ENCODE results near the gene XPNPEP2.
A peak's percentile ranks its signal among the peaks of the same experiment; 100 is the strongest.

XPNPEP2 gene

DNA sequence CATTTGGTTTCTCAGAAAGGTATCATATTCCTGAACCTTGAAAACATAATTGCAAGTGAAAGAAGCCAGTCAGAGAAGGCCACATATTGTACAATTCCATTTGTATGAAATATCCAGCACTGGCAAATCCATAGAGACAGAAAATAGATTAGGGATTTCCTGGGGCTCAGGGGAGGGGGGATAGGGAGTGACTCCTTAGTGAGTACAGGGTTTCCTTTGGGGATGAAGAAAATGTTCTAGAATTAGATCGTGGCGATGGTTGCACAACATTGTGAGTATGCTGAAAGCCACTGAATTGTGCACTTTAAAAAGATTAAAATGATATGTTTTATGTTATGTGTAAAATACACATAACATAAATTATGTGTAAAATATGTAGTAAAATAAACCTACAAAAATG, 10.3 kb downstream of the XPNPEP2 start:
- DNase-seq (ENCODE audit: low read depth in 2 of 2), result no peak

DNA sequence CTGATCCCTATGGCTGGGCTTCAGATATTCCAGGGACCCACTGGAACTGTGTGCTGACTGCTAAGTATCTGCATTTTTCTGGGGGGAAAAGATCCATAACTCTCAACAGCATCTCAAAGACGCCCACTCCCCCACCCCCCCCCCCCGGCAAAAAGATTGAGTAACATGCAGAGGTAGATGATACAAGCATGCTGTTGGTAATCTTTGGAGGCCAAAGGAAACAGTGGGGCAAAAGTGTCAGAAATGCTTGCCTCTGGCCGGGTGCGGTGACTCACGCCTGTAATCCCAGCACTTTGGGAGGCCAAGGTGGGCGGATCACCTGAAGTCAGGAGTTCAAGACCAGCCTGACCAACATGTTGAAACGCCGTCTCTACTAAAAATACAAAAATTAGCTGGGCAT, 12.2 kb downstream of the XPNPEP2 start:
- no peak for DNase-seq (ENCODE audit: low read depth in 2 of 2)

DNA sequence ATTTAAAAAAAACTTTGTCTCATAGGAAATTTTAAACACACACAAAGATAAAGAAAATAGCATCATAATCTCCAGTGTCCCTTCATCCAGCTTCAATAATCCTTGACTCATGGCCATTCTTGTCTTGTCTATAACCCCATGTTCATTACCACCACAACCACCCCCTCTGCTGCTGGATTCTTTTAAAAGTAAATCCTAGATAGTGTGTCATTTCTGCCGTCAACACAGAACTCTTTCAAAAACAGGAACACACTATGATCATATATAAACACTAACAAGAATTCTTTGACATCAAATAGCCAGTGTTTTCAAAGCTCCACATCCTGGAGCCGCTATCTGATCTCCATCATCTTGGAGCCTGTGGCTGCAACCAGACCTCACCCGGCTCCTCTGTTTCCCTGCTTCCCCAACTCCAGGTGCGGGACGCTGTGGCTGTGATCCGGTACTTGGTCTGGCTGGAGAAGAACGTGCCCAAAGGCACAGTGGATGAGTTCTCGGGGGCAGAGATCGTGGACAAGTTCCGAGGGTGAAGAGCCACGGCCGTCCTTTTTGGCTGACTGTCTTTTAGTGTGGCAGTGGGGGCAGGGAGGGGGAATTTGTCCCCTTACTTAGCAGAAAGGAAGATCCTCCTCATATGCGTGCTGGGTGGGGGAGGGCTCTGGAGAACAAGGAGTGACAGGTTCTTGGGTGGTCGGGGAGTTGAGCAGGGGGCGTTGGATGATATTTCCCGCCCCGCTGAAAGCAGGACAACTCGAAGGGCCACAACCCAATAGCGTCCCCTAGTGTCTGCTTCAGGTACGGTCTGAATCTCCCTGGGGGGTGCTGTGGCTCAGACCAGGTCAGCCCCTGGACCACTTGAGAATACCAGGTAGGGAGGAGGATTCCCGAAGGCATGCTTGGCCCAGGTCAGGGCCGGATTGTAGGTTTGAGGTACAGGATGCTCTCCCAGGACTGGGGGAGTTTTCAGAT, 15.6 kb downstream of the XPNPEP2 start:
- no peak for DNase-seq (ENCODE audit: low read depth in 2 of 2)

DNA sequence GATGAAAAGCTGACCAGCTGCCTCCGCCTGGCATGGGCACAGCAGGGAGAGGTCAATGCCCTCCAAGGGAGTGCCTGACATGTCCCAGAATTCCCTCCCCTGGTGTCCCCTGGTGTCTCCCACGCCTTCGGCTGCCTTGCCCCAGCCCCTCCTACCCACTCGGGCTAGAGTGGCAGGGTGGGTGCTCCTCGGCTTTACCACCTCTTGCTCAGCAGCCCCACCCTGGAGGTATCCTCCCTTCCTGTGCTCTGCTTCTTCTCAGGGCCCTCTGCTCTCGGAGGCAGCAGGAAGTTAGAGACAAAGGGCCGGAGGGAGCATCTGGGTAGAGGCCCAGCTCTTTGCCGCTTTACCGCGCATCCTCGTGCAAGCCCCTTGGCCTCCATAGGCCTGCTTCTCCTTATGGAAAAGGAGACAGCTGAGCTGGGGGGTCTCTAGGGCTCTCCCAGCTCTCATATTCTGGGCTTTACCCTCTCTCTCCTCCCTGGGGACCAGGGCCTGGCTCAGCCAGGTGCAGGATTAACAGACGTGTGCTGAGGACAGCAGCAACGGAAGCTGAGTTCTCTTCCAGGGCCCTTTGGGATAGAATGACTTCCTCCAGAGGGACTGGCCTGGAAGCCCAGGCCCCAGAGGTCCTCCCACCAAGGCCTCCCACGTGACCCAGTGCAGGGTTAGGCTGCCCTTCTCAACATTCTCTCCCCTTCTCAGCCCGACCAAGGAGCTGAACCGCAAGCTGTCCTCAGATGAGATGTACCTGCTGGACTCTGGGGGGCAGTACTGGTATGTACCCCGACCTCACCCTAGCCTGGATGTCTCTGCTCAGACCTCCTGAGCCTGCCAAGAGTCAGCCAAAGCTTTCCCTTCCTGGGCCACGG, 17.2 kb downstream of the XPNPEP2 start:
- no peak for DNase-seq (ENCODE audit: low read depth in 2 of 2)

- DNase-seq (ENCODE audit: low read depth in 2 of 2), result peak in 1 of 2 experiments; percentile 34
These were observed 20.8 kb downstream of the XPNPEP2 start for GRCh38 chrX:129759576-129760061.

DNA sequence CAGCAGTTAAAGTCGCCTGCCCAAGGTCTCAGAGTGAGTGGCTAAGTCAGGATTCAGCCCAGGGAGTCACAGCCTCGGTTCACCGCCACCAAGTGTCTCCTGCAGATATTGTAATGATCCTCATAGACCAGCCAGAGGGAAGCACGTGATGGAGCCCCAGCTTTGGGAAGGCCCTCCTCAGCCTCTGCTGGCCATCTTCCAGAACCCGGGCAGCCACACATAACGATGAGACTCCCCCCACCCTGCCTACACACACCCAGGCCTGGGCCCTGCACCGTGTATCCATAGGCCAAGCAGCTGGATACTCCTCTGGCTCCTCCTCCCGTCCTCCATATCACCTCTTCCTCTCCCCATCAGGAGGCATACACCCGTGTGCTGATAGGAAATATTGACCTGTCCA, 21.4 kb downstream of the XPNPEP2 start:
- no peak for DNase-seq (ENCODE audit: low read depth in 2 of 2)

DNA sequence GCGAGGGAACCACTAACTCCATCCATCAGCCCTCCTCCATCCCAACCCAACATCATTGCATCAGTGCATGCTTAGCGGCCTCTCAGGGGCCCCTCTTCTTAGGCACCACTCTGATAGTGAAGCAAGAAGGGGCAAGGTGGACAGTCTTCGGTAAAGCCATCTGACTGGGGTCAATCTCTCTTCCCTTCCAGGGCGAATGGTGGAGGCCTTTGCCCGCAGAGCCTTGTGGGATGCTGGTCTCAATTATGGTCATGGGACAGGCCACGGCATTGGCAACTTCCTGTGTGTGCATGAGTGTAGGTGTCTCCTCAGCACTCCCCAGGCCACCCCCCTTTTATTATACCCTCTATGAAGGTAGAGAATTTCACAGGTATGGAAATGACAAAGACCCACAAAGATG, 22.2 kb downstream of the XPNPEP2 start:
- DNase-seq (ENCODE audit: low read depth in 2 of 2), result no peak

DNA sequence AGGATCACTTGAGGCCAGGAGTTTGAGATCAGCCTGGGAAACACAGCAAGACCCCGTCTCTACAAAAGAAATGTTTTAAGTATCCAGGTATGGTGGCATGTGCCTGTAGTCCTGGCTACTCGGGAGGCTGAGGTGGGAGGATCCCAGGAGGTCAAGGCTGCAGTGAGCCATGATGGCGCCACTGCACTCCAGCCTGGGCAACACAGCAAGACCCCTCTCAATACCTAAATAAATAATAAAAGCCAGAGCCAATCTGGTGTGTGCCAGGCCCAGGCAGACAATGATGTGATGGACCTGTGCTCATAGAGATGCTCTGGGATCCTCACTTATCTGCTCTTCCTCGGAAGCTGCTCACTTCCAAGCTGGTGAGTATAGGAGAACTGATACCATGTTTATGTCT, 22.8 kb downstream of the XPNPEP2 start:
- DNase-seq (ENCODE audit: low read depth in 2 of 2), result no peak

- no peak for DNase-seq (ENCODE audit: low read depth in 2 of 2)
These were observed 23.7 kb downstream of the XPNPEP2 start for GRCh38 chrX:129762448-129762847.

GRCh38 chrX:129763666-129764065, 24.9 kb downstream of the XPNPEP2 start:
- no peak for DNase-seq (ENCODE audit: low read depth in 2 of 2)

DNA sequence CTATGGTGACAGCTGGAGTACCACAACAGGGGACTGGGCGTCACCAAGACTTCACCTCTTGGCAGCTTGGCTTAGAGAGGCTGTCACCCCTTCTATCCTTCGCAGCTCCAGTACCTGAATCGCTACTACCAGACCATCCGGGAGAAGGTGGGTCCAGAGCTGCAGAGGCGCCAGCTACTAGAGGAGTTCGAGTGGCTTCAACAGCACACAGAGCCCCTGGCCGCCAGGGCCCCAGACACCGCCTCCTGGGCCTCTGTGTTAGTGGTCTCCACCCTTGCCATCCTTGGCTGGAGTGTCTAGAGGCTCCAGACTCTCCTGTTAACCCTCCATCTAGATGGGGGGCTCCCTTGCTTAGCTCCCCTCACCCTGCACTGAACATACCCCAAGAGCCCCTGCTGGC, 29.4 kb downstream of the XPNPEP2 start:
- DNase-seq (ENCODE audit: low read depth in 2 of 2), result no peak

DNA sequence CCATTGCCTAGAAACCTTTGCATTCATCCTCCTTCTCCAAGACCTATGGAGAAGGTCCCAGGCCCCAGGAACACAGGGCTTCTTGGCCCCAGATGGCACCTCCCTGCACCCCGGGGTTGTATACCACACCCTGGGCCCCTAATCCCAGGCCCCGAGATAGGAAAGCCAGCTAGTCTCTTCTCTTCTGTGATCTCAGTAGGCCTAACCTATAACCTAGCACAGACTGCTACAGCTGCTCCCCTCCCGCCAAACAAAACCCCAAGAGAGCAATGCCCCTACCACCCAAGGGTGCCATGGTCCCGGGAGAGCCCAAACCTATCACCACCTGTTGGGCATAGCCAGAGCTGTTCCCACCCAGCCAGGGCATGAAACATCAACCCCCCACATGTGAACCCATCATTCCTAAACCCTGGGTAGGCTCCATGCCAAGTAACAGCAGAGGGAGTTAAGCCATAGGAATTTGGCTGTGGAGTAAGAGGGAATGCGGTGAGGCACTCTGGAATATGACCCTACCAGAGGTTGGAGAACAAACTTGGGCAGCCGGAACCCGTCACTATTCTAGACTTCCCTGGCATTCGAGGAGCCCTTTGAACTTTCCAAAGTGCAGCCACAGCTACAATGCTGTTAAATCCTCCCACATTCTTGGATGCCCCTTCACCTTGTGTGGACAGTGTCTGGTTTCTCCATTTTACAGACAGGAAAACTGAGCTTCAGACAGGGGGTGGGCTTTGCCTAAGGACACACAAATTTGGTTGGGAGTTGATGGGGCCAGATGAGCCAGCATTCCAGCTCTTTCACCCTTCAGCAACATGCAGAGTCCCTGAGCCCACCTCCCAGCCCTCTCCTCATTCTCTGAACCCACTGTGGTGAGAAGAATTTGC, 30.0 kb downstream of the XPNPEP2 start:
- no peak for DNase-seq (ENCODE audit: low read depth in 2 of 2)

DNA sequence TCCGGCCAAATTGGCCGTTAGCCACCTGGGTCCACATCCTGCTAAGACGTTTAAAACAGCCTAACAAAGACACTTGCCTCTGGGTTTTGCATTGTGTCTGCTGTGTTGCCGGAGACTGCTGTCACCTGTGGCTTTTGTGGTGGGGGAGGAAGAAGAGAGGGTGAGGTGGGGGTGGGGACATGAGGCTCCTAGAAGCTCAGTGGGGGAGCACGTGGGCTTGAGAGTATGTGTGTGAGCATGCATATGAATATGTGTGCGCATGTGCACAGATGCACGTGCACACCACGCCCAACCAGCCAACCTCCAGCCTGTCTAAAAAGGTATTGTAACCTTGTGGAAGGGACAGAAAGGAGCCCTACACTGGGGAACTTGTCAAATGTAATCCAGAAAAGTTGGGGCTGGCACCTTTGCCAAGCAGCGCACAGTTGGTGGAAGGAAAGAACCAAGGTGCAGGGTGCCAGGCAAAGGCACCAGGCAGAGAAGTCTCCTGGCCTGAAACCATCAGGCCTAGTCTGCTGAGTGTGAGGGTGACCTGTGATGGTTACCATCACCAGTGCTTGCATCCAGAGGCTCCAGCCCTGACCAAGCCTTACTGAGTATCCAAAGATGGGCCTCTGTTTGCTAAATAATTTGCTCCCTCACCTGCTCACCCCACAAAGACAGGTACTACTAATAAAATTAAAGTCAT, 30.8 kb downstream of the XPNPEP2 start:
- peak in 1 of 2 experiments; percentile 52 for DNase-seq (ENCODE audit: low read depth in 2 of 2)

- DNase-seq (ENCODE audit: low read depth in 2 of 2), result no peak
These were observed 32.7 kb downstream of the XPNPEP2 start for GRCh38 chrX:129771266-129771995.

GRCh38 chrX:129772796-129773431, 34.1 kb downstream of the XPNPEP2 start:
- DNase-seq (ENCODE audit: low read depth in 2 of 2), result no peak

GRCh38 chrX:129773649-129774458, 35.1 kb downstream of the XPNPEP2 start:
- no peak for DNase-seq (ENCODE audit: low read depth in 2 of 2)

DNA sequence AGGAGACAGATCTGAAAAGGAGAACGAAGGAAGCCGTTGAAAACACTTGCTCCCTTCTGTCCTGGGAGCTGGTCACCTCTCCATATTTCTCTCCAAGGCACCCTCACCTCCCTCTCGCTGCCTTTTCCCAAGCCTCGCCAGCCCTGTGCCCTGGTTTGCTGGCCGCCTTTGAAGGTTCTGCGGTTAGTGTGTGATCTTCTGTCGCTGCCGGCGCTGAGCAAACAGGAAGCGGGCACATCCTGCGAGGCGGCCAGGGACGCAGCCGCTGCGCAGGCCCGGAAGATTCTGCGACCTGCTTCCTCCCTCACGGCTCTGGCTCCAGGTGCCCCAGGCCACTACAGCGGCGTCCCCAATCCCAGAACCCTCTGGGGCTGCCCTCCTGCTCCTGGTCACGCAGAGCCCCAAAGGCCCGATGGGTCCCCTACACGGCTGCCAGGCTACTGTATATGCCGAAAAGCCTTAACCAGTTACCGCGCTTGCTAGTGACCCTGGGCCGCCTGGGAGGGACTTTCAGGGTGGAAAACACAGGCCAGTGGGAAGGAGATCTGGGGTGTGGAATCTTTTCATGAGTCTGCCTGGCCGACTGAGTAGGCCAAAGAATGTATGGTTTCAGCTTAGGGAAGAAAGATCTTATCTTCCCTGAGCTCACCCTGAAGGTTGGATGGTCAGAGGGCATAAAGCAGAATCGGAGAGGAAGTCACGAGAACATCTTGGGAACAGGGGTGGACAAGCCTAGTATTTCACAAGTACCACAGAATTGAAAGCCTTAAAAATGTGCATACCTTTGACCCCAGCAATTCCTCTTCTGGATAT, 38.6 kb downstream of the XPNPEP2 start:
- peak in 1 of 2 experiments; percentile 56 for DNase-seq (ENCODE audit: low read depth in 2 of 2)

Measured in stimulated activated CD4-positive, alpha-beta T cell treated with anti-CD3 and anti-CD28 coated beads, Interleukin-12 subunit alpha, Interleukin-12 subunit beta, amount 100 ng/mL, for 24 hours (primary cell).